ENCODE data around the gene CLHC1.
"Not testable (repeated sequence)": the region's sequence is repeated elsewhere in the genome, so short reads cannot be mapped to it uniquely, and the experiment has no call there.

Gene CLHC1

GRCh38 chr2:55213822-55214221 lies 18.3 kb downstream of the CLHC1 start:
- no peak overlapping the region for H3K4me3 ChIP-seq (ENCODE audit: control insufficient read depth, low read depth, low read length)
- TF ChIP-seq CTCF (IDR thresholded peaks at IDR 0.05; ENCODE audit: control insufficient read depth, insufficient read depth, low read depth, low read length, missing control alignments): no peak
- DNase-seq (ENCODE audit: low read depth): no peak

GRCh38 chr2:55204950-55205349 lies 27.1 kb downstream of the CLHC1 start:
- no peak for TF ChIP-seq CTCF (IDR thresholded peaks at IDR 0.05; ENCODE audit: control insufficient read depth, insufficient read depth, low read depth, low read length, missing control alignments)
- no peak overlapping the region for H3K4me3 ChIP-seq (ENCODE audit: control insufficient read depth, low read depth, low read length)

GRCh38 chr2:55204536-55204935 lies 27.6 kb downstream of the CLHC1 start:
- no peak for TF ChIP-seq CTCF (IDR thresholded peaks at IDR 0.05; ENCODE audit: control insufficient read depth, insufficient read depth, low read depth, low read length, missing control alignments)
- no peak for DNase-seq (ENCODE audit: low read depth)
- no peak overlapping the region for H3K4me3 ChIP-seq (ENCODE audit: control insufficient read depth, low read depth, low read length)

More at GRCh38 chr2:55204950-55205349, 27.1 kb downstream of the CLHC1 start:
- DNase-seq (ENCODE audit: low read depth): no peak

GRCh38 chr2:55200416-55200815 lies 31.7 kb downstream of the CLHC1 start:
- TF ChIP-seq CTCF (IDR thresholded peaks at IDR 0.05; ENCODE audit: control insufficient read depth, insufficient read depth, low read depth, low read length, missing control alignments): no peak
- no peak for DNase-seq (ENCODE audit: low read depth)
- H3K4me3 ChIP-seq (ENCODE audit: control insufficient read depth, low read depth, low read length): no peak overlapping the region

GRCh38 chr2:55196526-55196925 lies 35.6 kb downstream of the CLHC1 start:
- H3K4me3 ChIP-seq (ENCODE audit: control insufficient read depth, low read depth, low read length): no peak overlapping the region
- TF ChIP-seq CTCF (IDR thresholded peaks at IDR 0.05; ENCODE audit: control insufficient read depth, insufficient read depth, low read depth, low read length, missing control alignments): no peak
- DNase-seq (ENCODE audit: low read depth): no peak

- H3K4me3 ChIP-seq (ENCODE audit: control insufficient read depth, low read depth, low read length); DNase-seq (ENCODE audit: low read depth): not testable (repeated sequence)
Measured at GRCh38 chr2:55191888-55192287, 40.2 kb downstream of the CLHC1 start.

- not testable (repeated sequence) for DNase-seq (ENCODE audit: low read depth); H3K4me3 ChIP-seq (ENCODE audit: control insufficient read depth, low read depth, low read length)
Measured at GRCh38 chr2:55186837-55187236, 45.3 kb downstream of the CLHC1 start.

GRCh38 chr2:55180374-55180773 lies 51.7 kb downstream of the CLHC1 start:
- TF ChIP-seq CTCF (IDR thresholded peaks at IDR 0.05; ENCODE audit: control insufficient read depth, insufficient read depth, low read depth, low read length, missing control alignments): no peak
- DNase-seq (ENCODE audit: low read depth): no peak
- H3K4me3 ChIP-seq (ENCODE audit: control insufficient read depth, low read depth, low read length): no peak overlapping the region

Data from AG09309 (cell line).